ENCODE data around the gene SANBR.

GRCh38 chr2:61109291-61109690 lies 43.6 kb downstream of the SANBR start:
- TF ChIP-seq CTCF (IDR thresholded peaks at IDR 0.05; ENCODE audit: extremely low read depth in 1 of 2, insufficient read depth in 1 of 2, low read depth in 1 of 2, low read length in 2 of 2) (no peak), MAX (IDR thresholded peaks at IDR 0.05; ENCODE audit: insufficient read depth, insufficient read length) (no peak), EZH2 (IDR thresholded peaks at IDR 0.05; ENCODE audit: borderline replicate concordance, low read depth, low read length, severe bottlenecking) (no peak), POLR2A (IDR thresholded peaks at IDR 0.05; ENCODE audit: low read depth, low read length) (no peak), FOS (IDR thresholded peaks at IDR 0.05; ENCODE audit: borderline replicate concordance, insufficient read depth, low read length) (no peak), MYC (IDR thresholded peaks at IDR 0.05; ENCODE audit: low read depth, low read length) (no peak)

All from endothelial cell of umbilical vein (primary cell).